MM.1S (cell line): ENCODE data around the gene ADAMTS18.

ENCODE experiments used
- DNase-seq: peaks from one replicate; pipeline ENCODE4 v3.0.0-alpha.2; 2015
- H2AFZ ChIP-seq: fragments of 300-600 bp; sonication (generic); 2 replicates; pipeline ENCODE4 v1.6.0; 2016; ENCODE audit warnings: antibody characterized with exemption, low read length
- H3F3A ChIP-seq: fragments of 300-600 bp; sonication (generic); 2 replicates; pipeline ENCODE4 v1.6.1; 2016; ENCODE audit warnings: mild to moderate bottlenecking, antibody characterized with exemption, low read length, moderate library complexity, mixed read lengths; ENCODE audit not compliant: insufficient read depth
- H3K27ac ChIP-seq: fragments of 300-600 bp; sonication (generic); 2 replicates; pipeline ENCODE4 v1.5.1; 2016; ENCODE audit warnings: mild to moderate bottlenecking, low read length
- H3K27me3 ChIP-seq: fragments of 300-600 bp; sonication (generic); replicated peaks from 2 replicates; pipeline ENCODE4 v1.6.0; 2016; ENCODE audit warnings: low read length; ENCODE audit not compliant: insufficient read depth
- H3K36me3 ChIP-seq: fragments of 300-600 bp; sonication (generic); replicated peaks from 2 replicates; pipeline ENCODE4 v1.6.1; 2016; ENCODE audit warnings: mild to moderate bottlenecking, low read length, mixed read lengths; ENCODE audit not compliant: insufficient read depth
- H3K4me1 ChIP-seq: fragments of 300-600 bp; sonication (generic); 2 replicates; pipeline ENCODE4 v1.6.1; 2016; ENCODE audit warnings: low read length, mixed read lengths
- H3K4me2 ChIP-seq: fragments of 300-600 bp; sonication (generic); 2 replicates; pipeline ENCODE4 v1.6.0; 2016; ENCODE audit warnings: low read depth, low read length
- H3K4me3 ChIP-seq: fragments of 300-600 bp; sonication (generic); 2 replicates; pipeline ENCODE4 v1.5.1; 2016; ENCODE audit warnings: low read length, mixed read lengths
- H3K79me2 ChIP-seq: fragments of 300-600 bp; sonication (generic); 2 replicates; pipeline ENCODE4 v1.6.1; 2016; ENCODE audit warnings: mixed run types, low read length, mixed read lengths
- H3K9ac ChIP-seq: fragments of 300-600 bp; sonication (generic); 2 replicates; pipeline ENCODE4 v1.6.1; 2016; ENCODE audit warnings: low read length, mixed read lengths
- H3K9me2 ChIP-seq: fragments of 300-600 bp; sonication (generic); replicated peaks from 2 replicates; pipeline ENCODE4 v1.6.1; 2016; ENCODE audit warnings: mild to moderate bottlenecking, low read length, mixed read lengths; ENCODE audit not compliant: insufficient read depth
- H3K9me3 ChIP-seq: fragments of 300-600 bp; sonication (generic); replicated peaks from 2 replicates; pipeline ENCODE4 v1.6.1; 2016; ENCODE audit warnings: mild to moderate bottlenecking, low read length, mixed read lengths; ENCODE audit not compliant: insufficient read depth
- H4K20me1 ChIP-seq: fragments of 300-600 bp; sonication (generic); 2 replicates; pipeline ENCODE4 v1.6.1; 2016; ENCODE audit warnings: mild to moderate bottlenecking, low read length, moderate library complexity, mixed read lengths; ENCODE audit not compliant: insufficient read depth
- EZH2 ChIP-seq: fragments of 300-600 bp; sonication (generic); optimal IDR thresholded peaks from 2 replicates; pipeline ENCODE3; 2017; ENCODE audit warnings: low read depth, mild to moderate bottlenecking, antibody characterized with exemption, low read length, mixed read lengths
- EZH2phosphoT487 ChIP-seq: fragments of 300-600 bp; sonication (generic); IDR thresholded peaks from 2 replicates; pipeline ENCODE4 v1.6.1; 2018; ENCODE audit warnings: antibody characterized with exemption, low read length
- TF ChIP-seq, protein P1 (sequence below): fragments of 300-600 bp; sonication (generic); IDR thresholded peaks from 2 replicates; pipeline ENCODE4 v1.5.1; 2016; ENCODE audit warnings: antibody characterized with exemption, low read length, mixed read lengths

Gene ADAMTS18

DNA sequence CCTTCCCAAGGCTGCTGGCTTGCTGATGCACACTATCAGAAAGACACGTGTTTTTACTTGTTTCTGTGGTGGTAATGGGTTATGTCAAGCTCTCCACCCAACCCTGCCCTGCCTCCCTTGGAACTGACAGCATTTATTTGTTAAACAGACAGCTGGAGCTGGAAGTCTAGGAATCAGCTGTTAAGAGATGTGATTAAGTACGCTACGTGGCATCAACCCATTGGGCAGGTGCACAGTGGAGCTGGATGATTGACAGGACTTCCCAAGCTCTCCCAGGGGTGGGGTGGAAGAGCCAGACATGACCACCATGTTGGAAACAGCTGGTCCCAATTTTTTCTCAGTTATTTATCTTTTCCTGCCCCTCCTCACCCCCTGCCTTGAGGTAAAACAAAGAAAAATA, 49.4 kb downstream of the ADAMTS18 start:
- TF ChIP-seq, protein P1, sequence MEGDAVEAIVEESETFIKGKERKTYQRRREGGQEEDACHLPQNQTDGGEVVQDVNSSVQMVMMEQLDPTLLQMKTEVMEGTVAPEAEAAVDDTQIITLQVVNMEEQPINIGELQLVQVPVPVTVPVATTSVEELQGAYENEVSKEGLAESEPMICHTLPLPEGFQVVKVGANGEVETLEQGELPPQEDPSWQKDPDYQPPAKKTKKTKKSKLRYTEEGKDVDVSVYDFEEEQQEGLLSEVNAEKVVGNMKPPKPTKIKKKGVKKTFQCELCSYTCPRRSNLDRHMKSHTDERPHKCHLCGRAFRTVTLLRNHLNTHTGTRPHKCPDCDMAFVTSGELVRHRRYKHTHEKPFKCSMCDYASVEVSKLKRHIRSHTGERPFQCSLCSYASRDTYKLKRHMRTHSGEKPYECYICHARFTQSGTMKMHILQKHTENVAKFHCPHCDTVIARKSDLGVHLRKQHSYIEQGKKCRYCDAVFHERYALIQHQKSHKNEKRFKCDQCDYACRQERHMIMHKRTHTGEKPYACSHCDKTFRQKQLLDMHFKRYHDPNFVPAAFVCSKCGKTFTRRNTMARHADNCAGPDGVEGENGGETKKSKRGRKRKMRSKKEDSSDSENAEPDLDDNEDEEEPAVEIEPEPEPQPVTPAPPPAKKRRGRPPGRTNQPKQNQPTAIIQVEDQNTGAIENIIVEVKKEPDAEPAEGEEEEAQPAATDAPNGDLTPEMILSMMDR, result no peak
- no peak for TF ChIP-seq EZH2
- no peak for TF ChIP-seq EZH2phosphoT487
- no peaks in the 10 kb centered on the region for H3F3A ChIP-seq
- no peaks in the 10 kb centered on the region for H3K9me2 ChIP-seq
- no peak overlapping the region for H3K27ac ChIP-seq
- no peak for DNase-seq
- no peaks in the 10 kb centered on the region for H3K27me3 ChIP-seq
- H3K79me2 ChIP-seq, result no peaks in the 10 kb centered on the region
- no peaks in the 10 kb centered on the region for H3K36me3 ChIP-seq
- no peak overlapping the region for H3K9ac ChIP-seq
- no peak overlapping the region for H3K4me2 ChIP-seq
- H2AFZ ChIP-seq, result no peak overlapping the region
- H3K9me3 ChIP-seq, result no peaks in the 10 kb centered on the region
- no peaks in the 10 kb centered on the region for H4K20me1 ChIP-seq
- no peaks in the 10 kb centered on the region for H3K4me1 ChIP-seq
- H3K4me3 ChIP-seq, result no peak overlapping the region

- no peaks in the 10 kb centered on the region for H3K9me3 ChIP-seq
- no peaks in the 10 kb centered on the region for H3K79me2 ChIP-seq
- DNase-seq, result no peak
- H2AFZ ChIP-seq, result no peak overlapping the region
- no peak overlapping the region for H3K4me2 ChIP-seq
- no peaks in the 10 kb centered on the region for H3K27me3 ChIP-seq
- H3K36me3 ChIP-seq, result no peaks in the 10 kb centered on the region
- H3K4me1 ChIP-seq, result no peaks in the 10 kb centered on the region
- H3K4me3 ChIP-seq, result no peak overlapping the region
- no peak overlapping the region for H3K9ac ChIP-seq
- no peak overlapping the region for H3K27ac ChIP-seq
- H3K9me2 ChIP-seq, result no peaks in the 10 kb centered on the region
- H4K20me1 ChIP-seq, result no peaks in the 10 kb centered on the region
- no peaks in the 10 kb centered on the region for H3F3A ChIP-seq
- no peak for TF ChIP-seq EZH2phosphoT487
- TF ChIP-seq, protein P1, result no peak
- TF ChIP-seq EZH2, result no peak
Measured at GRCh38 chr16:77383606-77384187, 51.1 kb downstream of the ADAMTS18 start.

DNA sequence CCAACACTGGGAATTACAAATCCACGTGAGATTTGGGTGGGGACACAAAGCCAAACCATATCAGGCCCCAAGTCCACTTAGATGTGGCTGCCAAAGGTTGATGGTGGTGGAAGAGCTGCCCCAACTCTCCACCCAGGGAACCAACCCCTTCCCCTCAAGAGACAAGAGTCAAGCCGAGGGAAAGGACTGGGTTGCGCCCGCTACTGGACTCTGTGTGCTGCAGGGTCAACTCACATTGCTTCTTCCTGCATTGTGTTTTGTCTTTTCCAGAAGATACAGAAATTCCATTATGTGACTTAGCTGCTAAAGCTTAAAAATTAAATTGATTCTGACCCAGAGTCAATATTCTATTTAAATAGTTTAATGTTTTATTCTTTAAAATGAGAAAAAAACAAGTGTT, 58.5 kb downstream of the ADAMTS18 start:
- Histone ChIP-seq H3K9me2 (no peaks in the 10 kb centered on the region), H3F3A (no peaks in the 10 kb centered on the region), H3K9ac (no peak overlapping the region), H3K9me3 (no peaks in the 10 kb centered on the region), H3K27ac (no peak overlapping the region), H3K4me2 (no peak overlapping the region), H2AFZ (no peak overlapping the region), H3K27me3 (no peaks in the 10 kb centered on the region), H3K79me2 (no peaks in the 10 kb centered on the region), H4K20me1 (no peaks in the 10 kb centered on the region), H3K4me1 (no peaks in the 10 kb centered on the region), H3K4me3 (no peak overlapping the region), H3K36me3 (no peaks in the 10 kb centered on the region)
- TF ChIP-seq, protein P1, result peak; percentile 30
- no peak for TF ChIP-seq EZH2
- no peak for DNase-seq
